ENCODE measurements around the gene IL4I1. TPM values are rescaled to one million over a fixed set of nuclear protein-coding genes. Genes with fewer than 3 reads are reported as not detected.

Gene IL4I1
- total RNA-seq, 2 donors from 2014 or later = 0.34 to 0.38 TPM

- intact Hi-C loops (cut with DNase I) = loop anchor here in 1 of 2 donors (5.0 kb wide), 1 partner anchor 54 kb away; the partner anchor contains the start of gene MED25
- no peak for DNase-seq
- no peak for ATAC-seq
These were observed 25.2 kb downstream of the IL4I1 start for GRCh38 chr19:49871349-49871985.

GRCh38 chr19:49870309-49870901 lies 26.3 kb downstream of the IL4I1 start:
- intact Hi-C loops (cut with DNase I) = loop anchor here in 1 of 2 donors (5.0 kb wide), 1 partner anchor 53 kb away; the partner anchor contains the start of gene MED25
- ATAC-seq = no peak
- DNase-seq = no peak

GRCh38 chr19:49869484-49870308 lies 27.0 kb downstream of the IL4I1 start:
- intact Hi-C loops (cut with DNase I) = loop anchor here (5.0 to 10.0 kb wide), 3 partner anchors 52 to 102 kb away; partner anchors contain the start of genes MED25 (in 2 of the 2), AP2A1 (in 1 of the 2) and FUZ (in 1 of the 2)
- peak; percentile 96 for DNase-seq
- ATAC-seq = peak; percentile 84 to 87

- ATAC-seq (peak; percentile 3 to 5), DNase-seq (no peak)
- intact Hi-C loops (cut with DNase I) = loop anchor here (5.0 to 10.0 kb wide), 2 partner anchors 54 to 102 kb away; partner anchors contain the start of genes AP2A1 (in 1 of the 2), FUZ (in 1 of the 2) and MED25 (in 1 of the 2)
These were observed 27.6 kb downstream of the IL4I1 start for GRCh38 chr19:49869009-49869483.

GRCh38 chr19:49866933-49867782 lies 29.5 kb downstream of the IL4I1 start, which contains the start of gene PNKP:
Gene PNKP, minus strand, starts transcription at chr19:49867576. Its CDS starts 372 bp downstream, at chr19:49867204.
- ATAC-seq (peak; percentile 62 to 66), DNase-seq (peak; percentile 96)
- intact Hi-C loops (cut with DNase I) = loop anchor here (5.0 to 10.0 kb wide), 2 partner anchors 52 to 100 kb away; partner anchors contain the start of genes AP2A1 (in 1 of the 2), FUZ (in 1 of the 2) and MED25 (in 1 of the 2)

DNA sequence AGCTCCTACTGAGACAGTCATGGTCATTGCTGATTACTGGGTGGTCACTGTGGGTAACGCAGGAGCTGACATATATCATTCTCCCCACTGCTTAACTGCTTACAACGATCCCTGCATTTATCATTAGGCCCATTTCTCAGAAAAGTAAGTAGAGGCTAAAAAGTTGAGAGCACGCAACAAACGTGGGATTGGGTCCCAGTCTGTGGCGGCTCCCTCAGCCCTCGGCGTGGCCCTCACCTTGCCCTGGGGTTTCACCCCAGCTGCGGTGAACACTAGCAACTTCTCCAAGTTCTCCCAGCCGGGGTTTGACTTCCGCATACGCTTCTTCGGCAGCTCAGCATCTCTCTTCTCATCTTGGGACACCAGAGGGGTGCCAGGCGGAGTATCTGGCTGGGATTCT lies 31.8 kb downstream of the IL4I1 start:
- DNase-seq (no peak), ATAC-seq (no peak)
- intact Hi-C loops (cut with DNase I) = loop anchor here (5.0 to 10.0 kb wide), 2 partner anchors 50 to 98 kb away; partner anchors contain the start of genes AP2A1 (in 1 of the 2), FUZ (in 1 of the 2) and MED25 (in 1 of the 2)

DNA sequence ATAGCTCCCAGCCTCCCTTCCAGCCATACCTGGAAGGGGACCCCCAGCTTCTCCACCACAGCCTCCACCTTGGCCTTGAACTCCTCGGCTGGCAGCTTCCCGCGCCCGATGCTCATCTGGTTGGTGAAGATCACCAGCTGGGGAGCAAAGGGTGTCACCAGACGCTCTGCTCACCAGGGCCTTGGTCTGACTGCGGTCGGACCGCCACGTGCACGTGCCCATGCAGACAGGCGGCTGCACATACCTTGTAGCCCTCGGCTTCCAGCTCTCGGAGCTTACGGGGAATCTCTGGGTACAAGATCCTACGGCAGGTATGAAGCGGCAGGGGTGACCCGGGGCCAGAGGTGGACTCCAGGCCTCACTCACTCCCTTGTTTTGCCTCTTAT lies 32.8 kb downstream of the IL4I1 start:
- ATAC-seq = no peak
- intact Hi-C loops (cut with DNase I) = loop anchor here in 1 of 2 donors (10.0 kb wide), 1 partner anchor 49 kb away; the partner anchor contains the start of genes FUZ and MED25
- DNase-seq = no peak

DNA sequence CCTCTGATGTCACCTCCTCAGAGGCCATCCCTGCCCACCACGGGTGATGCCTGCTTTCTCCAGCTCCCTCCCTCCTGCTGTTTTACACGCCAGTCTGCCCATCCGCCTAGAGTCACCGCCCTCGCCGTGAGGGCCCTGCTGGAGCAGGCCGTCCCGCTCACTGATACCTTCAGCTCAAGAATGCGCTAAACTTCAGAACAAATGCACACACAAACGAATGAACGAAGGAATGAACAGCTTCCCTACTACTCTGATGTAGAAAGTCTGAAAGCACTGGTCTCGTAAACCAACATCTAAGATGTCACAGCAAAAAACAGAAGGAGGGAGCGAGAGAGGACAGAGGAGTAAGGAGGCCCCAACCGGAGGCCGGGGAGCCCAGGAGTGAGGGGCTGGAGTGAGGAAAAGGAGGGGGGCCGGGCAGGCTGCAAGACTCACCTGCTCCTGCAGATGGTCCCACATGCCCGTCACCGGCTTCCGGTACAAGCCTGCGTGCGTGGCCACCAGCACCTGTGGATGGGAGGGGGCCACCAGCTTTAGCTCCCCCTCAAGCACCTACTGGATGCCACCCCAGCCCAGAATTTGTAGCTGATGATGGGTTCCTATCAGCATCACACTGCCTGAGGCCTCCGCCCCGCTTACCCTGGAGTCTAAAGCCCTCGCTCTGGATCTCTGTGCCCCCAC lies 33.3 kb downstream of the IL4I1 start:
- no peak for ATAC-seq
- intact Hi-C loops (cut with DNase I) = loop anchor here in 1 of 2 donors (10.0 kb wide), 1 partner anchor 49 kb away; the partner anchor contains the start of genes FUZ and MED25
- DNase-seq = no peak

- intact Hi-C loops (cut with DNase I) = loop anchor here in 1 of 2 donors (10.0 kb wide), 1 partner anchor 48 kb away; the partner anchor contains the start of genes FUZ and MED25
- ATAC-seq = no peak
- peak; percentile 33 for DNase-seq
These were observed 34.1 kb downstream of the IL4I1 start for GRCh38 chr19:49862391-49863253.

DNA sequence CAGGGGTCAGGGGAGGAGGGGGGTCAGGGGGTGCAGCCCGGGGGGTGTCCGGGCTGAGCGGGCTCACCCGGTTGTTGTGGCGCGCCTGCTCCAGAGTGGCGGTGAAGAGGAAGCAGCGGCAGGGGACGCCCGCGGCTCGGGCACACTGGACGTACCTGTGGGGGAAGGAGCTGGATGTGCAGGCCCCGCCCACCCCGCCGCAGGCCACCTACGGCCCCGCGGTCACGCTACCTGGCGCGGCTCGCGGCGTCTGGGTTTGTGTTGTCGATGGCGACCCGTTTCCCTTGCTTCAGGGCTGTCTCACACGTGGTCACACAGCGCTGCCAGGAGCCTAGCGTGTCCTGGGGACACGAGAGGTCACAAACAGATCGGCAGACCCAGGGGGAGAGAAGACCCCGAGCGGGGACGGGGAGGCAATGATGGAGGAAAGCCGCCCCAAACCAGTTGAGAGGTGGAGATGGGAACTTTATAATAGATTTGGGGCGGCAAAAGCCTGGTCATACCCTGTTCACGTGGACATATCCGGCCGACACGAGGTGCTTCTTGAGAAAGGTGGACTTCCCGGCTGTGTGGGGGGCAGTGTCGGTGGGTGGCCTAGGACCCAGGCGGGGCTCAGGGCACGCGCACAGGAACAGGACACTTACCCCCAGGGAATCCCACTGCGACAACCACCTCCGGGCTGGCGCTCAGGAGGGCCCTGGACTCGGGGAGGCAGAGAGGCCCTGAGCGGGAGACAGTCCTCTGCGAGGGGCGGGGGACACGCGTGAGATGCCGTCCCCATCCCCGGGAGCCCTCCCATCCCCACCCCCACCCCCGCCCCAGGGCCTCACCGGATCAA lies 34.9 kb downstream of the IL4I1 start:
- intact Hi-C loops (cut with DNase I) = loop anchor here in 1 of 2 donors (10.0 kb wide), 1 partner anchor 47 kb away; the partner anchor contains the start of genes FUZ and MED25
- no peak for ATAC-seq
- no peak for DNase-seq

GRCh38 chr19:49861107-49861506 lies 35.6 kb downstream of the IL4I1 start:
- ATAC-seq = peak in 1 of 2 donors; percentile 5
- intact Hi-C loops (cut with DNase I) = loop anchor here in 1 of 2 donors (10.0 kb wide), 1 partner anchor 46 kb away; the partner anchor contains the start of genes FUZ and MED25
- peak; percentile 77 for DNase-seq

GRCh38 chr19:49860336-49861102 lies 36.2 kb downstream of the IL4I1 start:
- intact Hi-C loops (cut with DNase I) = loop anchor here in 1 of 2 donors (10.0 kb wide), 1 partner anchor 46 kb away; the partner anchor contains the start of genes FUZ and MED25
- ATAC-seq = no peak
- no peak for DNase-seq

DNA sequence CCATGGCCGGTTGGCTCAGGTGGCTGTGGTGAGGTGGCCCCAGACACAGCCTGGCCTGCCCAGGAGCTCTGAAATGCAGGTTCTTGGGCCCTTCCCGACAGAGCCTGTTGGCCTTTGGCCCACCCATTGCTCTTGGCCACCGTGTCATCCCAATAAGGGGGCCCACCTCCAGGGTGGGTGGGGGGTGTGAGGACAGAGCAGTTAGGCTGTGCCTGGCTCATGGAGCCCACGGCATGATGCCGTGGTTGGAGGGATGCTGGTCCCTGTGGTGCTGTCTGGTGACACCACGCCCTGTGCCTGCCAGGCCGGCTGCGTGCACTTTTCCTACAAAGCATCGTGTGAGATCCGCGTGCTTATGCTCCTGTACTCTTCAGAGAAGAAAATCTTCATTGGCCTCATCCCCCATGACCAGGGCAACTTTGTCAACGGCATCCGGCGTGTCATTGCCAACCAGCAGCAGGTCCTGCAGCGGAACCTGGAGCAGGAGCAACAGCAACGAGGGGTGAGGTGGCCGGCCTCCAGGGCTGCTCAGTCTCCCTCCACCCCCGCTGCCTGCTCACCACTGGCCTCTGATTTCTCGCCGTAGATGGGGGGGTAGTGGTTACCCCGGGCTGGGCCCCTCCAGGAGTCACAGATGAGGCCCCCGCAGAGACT lies 36.9 kb downstream of the IL4I1 start:
- intact Hi-C loops (cut with DNase I) = loop anchor here in 1 of 2 donors (10.0 kb wide), 1 partner anchor 45 kb away; the partner anchor contains the start of genes FUZ and MED25
- ATAC-seq (no peak), DNase-seq (no peak)

Data from left cardiac atrium (tissue), 4 donors.